Chondrocyte (in vitro differentiated cells): ENCODE results near the gene RPL36. TPM values are rescaled to one million over a fixed set of nuclear protein-coding genes. Genes with fewer than 3 reads are reported as not detected.

Experiments
- DNase-seq: peaks from one replicate; pipeline ENCODE4 v3.0.0; 2021; ENCODE audit warnings: mixed read lengths, low spot score
- H3K27ac Mint-ChIP-seq: one replicate; pipeline ENCODE4 v1.8.0; 2021; ENCODE audit warnings: mild to moderate bottlenecking, moderate library complexity, mixed read lengths; ENCODE audit not compliant: unreplicated experiment
- H3K27me3 Mint-ChIP-seq: 2 replicates; pipeline ENCODE4 v1.8.0; 2021; ENCODE audit warnings: low read depth, mixed read lengths
- H3K36me3 Mint-ChIP-seq: 2 replicates; pipeline ENCODE4 v1.8.0; 2021; ENCODE audit warnings: low read depth, mixed read lengths
- H3K4me1 Mint-ChIP-seq: 2 replicates; pipeline ENCODE4 v1.8.0; 2021; ENCODE audit warnings: low read depth, mild to moderate bottlenecking, mixed read lengths
- H3K4me3 Mint-ChIP-seq: one replicate; pipeline ENCODE4 v1.8.0; 2021; ENCODE audit warnings: mild to moderate bottlenecking, moderate library complexity, mixed read lengths; ENCODE audit not compliant: unreplicated experiment
- H3K9me3 Mint-ChIP-seq: 2 replicates; pipeline ENCODE4 v1.8.0; 2021; ENCODE audit warnings: low read depth, mixed read lengths
- CTCF ChIP-seq: fragments of 200-600 bp; sonication (generic); IDR thresholded peaks from 2 replicates; pipeline ENCODE4 v1.5.0; 2021; ENCODE audit warnings: antibody characterized with exemption, mild to moderate bottlenecking, moderate library complexity
- total RNA-seq: library from RNA; stranded (reverse); gene quantifications from 3 replicates; pipeline ENCODE4 v1.2.1, GENCODE V29; 2021

Gene RPL36
- total RNA-seq, 1 donor from 2014 or later, result 548 TPM

DNA sequence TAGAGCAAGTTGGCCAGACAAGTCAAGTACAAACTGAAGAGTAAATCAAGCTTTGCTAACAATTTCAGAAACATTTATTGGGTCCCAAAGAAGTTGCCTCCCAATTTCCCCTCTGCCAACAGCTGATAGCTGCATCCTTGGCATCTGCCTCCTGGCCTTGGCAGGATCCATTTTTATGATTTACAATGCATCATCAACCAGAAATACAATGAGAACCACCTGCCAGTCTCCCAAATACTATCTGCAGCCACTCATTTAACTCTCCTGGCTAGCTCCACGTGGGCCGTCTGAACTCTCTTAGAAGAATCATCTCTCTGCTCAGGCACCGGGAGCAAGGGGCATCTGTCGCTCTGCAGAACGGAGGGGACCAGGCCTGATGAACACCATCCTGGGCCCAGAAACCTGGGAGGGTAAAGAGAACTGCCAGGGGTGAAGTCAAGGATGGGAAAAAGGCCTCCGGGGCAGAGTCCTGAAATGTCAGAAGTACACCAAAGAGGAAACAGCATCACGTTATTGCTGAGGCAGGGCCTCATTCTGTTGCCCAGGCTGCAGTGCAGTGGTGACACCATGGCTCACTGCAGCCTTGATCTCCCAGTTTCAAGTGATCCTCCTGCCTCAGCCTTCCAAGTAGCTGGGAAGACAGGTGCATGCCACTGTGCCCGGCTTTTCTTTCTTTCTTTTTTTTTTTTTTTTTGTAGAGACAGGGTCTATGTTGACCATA is 27.3 kb downstream of the RPL36 start:
- Mint-ChIP-seq H3K4me1 (peaks cover 36% of the 10 kb centered on the region), H3K36me3 (peaks cover 4% of the 10 kb centered on the region), H3K4me3 (peak overlapping the region; percentile 94), H3K27ac (peak overlapping the region; percentile 100), H3K9me3 (no peaks in the 10 kb centered on the region), H3K27me3 (no peaks in the 10 kb centered on the region)
- DNase-seq, result no peak
- no peak for TF ChIP-seq CTCF

DNA sequence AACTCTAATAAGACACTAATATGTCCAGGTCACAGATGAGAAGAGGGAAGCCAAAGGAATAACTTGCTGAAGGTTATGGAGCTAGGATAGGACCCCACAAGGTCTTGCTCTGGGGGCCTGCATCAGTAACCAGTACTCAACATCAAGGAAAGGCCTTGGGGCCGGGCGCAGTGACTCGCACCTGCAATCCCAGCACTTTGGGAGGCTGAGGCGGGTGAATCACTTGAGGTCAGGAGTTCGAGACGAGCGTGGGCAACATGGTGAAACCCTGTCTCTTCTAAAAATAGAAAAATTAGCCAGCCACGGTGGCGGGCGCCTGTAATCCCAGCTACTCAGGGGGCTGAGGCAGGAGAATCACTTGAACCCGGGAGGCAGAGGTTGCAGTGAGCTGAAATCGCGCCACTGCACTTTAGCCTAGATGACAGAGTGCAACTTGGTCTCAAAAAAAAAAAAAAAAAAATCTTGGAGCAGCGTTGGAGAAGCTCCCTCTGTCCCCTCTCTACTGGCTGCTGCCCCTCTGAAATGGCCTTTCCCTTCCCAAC is 28.0 kb downstream of the RPL36 start:
- peak overlapping the region; percentile 94 for H3K4me3 Mint-ChIP-seq
- H3K27ac Mint-ChIP-seq, result peak overlapping the region; percentile 100
- no peaks in the 10 kb centered on the region for H3K9me3 Mint-ChIP-seq
- DNase-seq, result no peak
- peaks cover 3% of the 10 kb centered on the region for H3K36me3 Mint-ChIP-seq
- no peak for TF ChIP-seq CTCF
- H3K27me3 Mint-ChIP-seq, result no peaks in the 10 kb centered on the region
- peaks cover 36% of the 10 kb centered on the region for H3K4me1 Mint-ChIP-seq

GRCh38 chr19:5718579-5719273 is 28.6 kb downstream of the RPL36 start:
- DNase-seq, result no peak
- Mint-ChIP-seq H3K27me3 (no peaks in the 10 kb centered on the region), H3K36me3 (peaks cover 3% of the 10 kb centered on the region), H3K9me3 (no peaks in the 10 kb centered on the region), H3K4me1 (peaks cover 36% of the 10 kb centered on the region), H3K27ac (peak overlapping the region; percentile 100), H3K4me3 (peak overlapping the region; percentile 94)
- no peak for TF ChIP-seq CTCF

DNA sequence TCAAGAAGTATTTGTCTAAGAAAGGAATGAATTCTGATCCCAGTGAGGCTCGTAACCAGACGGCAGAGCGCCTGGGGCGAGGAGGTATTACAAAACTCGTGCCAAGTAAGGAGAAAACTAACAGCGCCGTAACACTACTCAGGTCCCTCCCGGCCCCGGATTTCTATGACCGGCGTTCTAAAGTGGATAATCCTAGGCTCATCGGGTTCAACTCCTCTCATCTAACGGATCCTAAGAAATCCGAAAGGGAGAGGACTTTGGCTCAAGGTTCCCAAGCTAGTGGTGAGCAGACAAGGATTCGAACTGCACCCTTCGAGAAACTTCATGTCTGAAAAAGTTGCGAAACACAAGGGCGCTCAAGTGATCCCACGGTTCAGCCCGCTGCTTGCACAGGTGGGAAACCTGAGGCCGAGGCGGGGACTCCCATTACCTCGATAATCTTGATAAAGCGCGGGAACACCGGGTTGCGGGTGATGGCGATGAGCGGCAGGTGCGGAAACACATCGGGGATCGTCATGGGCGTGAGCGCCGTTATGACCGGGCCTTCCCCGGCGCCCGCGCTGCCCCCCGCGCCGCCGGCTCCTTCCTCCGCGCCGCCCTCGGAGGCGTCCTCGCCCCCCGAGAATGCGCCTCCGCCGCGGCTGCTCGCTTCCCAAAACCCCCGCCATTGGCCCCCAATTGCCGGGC is 29.3 kb downstream of the RPL36 start:
- no peaks in the 10 kb centered on the region for H3K9me3 Mint-ChIP-seq
- H3K27me3 Mint-ChIP-seq, result no peaks in the 10 kb centered on the region
- DNase-seq, result no peak
- no peak for TF ChIP-seq CTCF
- H3K4me3 Mint-ChIP-seq, result peak overlapping the region; percentile 94
- H3K36me3 Mint-ChIP-seq, result no peaks in the 10 kb centered on the region
- peaks cover 36% of the 10 kb centered on the region for H3K4me1 Mint-ChIP-seq
- peak overlapping the region; percentile 100 for H3K27ac Mint-ChIP-seq
